ENCODE data around the gene FAM110A. TPM values are rescaled to one million over a fixed set of nuclear protein-coding genes. Genes with fewer than 3 reads are reported as not detected.

FAM110A gene
- total RNA-seq, 1 donor from 2014 or later = 11.1 TPM

DNA sequence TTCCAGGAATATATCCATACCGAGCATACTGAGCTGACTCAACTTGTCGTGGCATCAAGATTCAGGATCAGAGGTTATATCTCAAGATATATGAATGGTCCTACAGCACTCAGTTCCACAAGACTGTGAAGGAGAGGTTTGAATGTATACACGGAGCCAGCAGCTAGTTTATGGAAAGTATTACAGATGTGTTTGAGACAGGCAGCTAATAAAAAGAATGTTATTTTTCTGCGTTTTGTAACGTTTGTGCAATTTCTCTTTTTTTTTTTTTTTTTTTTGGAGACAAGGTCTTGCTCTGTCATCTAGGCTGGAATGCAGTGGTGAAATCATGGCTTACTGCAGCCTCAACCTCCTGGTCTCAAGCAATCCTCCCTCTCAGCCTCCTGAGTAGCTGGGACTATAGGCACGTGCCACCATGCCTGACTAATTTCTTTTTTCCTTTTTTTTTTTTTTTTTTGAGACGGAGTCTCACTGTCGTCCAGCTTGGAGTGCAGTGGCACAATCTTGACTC, 3.4 kb upstream of the FAM110A start:
- Mint-ChIP-seq H3K9me3 (no peaks in the 10 kb centered on the region), H3K4me3 (no peak overlapping the region), H3K36me3 (no peaks in the 10 kb centered on the region), H3K27ac (no peak overlapping the region), H3K27me3 (ENCODE audit: low read depth) (no peaks in the 10 kb centered on the region), H3K4me1 (peaks cover 24% of the 10 kb centered on the region)
- TF ChIP-seq, protein P1, sequence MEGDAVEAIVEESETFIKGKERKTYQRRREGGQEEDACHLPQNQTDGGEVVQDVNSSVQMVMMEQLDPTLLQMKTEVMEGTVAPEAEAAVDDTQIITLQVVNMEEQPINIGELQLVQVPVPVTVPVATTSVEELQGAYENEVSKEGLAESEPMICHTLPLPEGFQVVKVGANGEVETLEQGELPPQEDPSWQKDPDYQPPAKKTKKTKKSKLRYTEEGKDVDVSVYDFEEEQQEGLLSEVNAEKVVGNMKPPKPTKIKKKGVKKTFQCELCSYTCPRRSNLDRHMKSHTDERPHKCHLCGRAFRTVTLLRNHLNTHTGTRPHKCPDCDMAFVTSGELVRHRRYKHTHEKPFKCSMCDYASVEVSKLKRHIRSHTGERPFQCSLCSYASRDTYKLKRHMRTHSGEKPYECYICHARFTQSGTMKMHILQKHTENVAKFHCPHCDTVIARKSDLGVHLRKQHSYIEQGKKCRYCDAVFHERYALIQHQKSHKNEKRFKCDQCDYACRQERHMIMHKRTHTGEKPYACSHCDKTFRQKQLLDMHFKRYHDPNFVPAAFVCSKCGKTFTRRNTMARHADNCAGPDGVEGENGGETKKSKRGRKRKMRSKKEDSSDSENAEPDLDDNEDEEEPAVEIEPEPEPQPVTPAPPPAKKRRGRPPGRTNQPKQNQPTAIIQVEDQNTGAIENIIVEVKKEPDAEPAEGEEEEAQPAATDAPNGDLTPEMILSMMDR (IDR thresholded peaks at IDR 0.05; ENCODE audit: unreplicated experiment) = no peak
- no peak for DNase-seq (ENCODE audit: low spot score in 2 of 2, unreplicated experiment in 2 of 2)

GRCh38 chr20:831251-831650, 2.3 kb upstream of the FAM110A start:
- Mint-ChIP-seq H3K4me3 (no peak overlapping the region), H3K27me3 (ENCODE audit: low read depth) (no peaks in the 10 kb centered on the region), H3K9me3 (no peaks in the 10 kb centered on the region), H3K36me3 (no peaks in the 10 kb centered on the region), H3K27ac (no peak overlapping the region), H3K4me1 (peaks cover 26% of the 10 kb centered on the region)
- TF ChIP-seq, protein P1 (IDR thresholded peaks at IDR 0.05; ENCODE audit: unreplicated experiment) = no peak
- DNase-seq (ENCODE audit: low spot score in 2 of 2, unreplicated experiment in 2 of 2) = no peak

DNA sequence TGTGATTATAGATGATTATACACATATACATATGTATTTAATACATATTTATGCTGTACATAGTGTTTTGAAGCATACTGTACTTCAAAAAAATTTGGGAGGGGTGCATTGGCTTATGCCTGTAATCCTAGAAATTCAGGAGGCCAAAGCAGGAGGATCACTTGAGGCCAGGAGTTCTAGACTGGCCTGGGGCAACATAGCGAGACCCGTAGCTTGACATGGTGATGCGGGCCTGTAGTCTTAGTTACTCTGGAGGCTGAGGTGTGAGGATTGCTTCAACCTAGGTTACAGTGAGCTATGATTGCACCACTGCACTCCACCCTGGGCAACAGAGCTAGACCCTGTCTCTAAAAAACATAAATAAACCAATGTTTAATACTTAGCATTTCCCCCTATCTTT, 1.6 kb upstream of the FAM110A start:
- TF ChIP-seq, protein P1 (IDR thresholded peaks at IDR 0.05; ENCODE audit: unreplicated experiment) = no peak
- Mint-ChIP-seq H3K27me3 (ENCODE audit: low read depth) (no peaks in the 10 kb centered on the region), H3K4me1 (peaks cover 26% of the 10 kb centered on the region), H3K27ac (no peak overlapping the region), H3K9me3 (no peaks in the 10 kb centered on the region), H3K36me3 (no peaks in the 10 kb centered on the region), H3K4me3 (no peak overlapping the region)
- no peak for DNase-seq (ENCODE audit: low spot score in 2 of 2, unreplicated experiment in 2 of 2)

DNA sequence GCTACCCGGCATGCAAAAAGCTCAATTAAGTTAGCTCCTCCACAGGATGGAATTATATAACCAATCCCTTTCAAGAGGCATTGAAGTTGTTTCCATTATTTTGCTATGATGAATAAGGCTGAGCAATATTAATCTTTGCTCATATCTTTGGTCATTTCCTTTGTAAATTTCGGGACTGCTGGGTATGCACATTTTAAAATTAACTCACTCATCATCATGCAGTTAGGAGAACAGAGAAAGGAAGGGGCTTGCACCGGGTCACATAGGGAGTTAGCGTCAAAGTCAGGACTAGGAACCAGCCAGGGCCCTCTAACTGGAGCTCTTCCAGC, 430 bp upstream of the FAM110A start:
- Mint-ChIP-seq H3K27ac (peak overlapping the region; percentile 87), H3K4me3 (peak overlapping the region; percentile 70), H3K4me1 (peaks cover 26% of the 10 kb centered on the region), H3K27me3 (ENCODE audit: low read depth) (no peaks in the 10 kb centered on the region), H3K36me3 (peaks cover 3% of the 10 kb centered on the region), H3K9me3 (peaks cover 5% of the 10 kb centered on the region)
- DNase-seq (ENCODE audit: low spot score in 2 of 2, unreplicated experiment in 2 of 2) = no peak
- TF ChIP-seq, protein P1 (IDR thresholded peaks at IDR 0.05; ENCODE audit: unreplicated experiment) = no peak

DNA sequence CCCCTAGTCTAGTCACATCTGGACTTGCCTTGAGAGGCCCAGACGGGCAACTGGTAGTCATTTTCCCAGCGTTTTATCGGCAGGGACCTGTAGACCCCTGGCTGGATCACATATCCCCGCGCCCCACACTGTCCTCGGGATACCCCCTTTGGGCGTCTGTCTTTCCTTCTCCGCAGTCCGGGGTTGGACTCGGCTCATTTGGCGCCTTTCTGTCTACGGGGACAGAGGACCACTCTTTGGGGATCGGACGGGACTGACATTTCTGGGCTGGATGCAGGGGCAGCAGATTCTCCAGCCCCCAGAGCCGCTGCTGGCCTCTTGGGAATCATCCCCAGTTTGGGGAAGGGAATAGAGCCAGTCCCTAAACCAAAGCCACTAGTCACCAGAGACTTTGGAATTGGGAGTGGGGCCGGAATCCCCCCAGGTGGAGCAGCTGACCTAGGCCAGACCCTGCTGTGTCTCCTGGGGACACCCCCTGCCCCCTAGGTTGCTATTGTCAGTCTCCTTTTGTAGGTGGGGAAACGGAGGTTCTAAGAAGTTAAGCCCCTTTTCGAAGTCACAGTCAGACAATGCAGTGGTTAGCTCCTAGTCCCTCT, 734 bp downstream of the FAM110A start:
- Mint-ChIP-seq H3K36me3 (peaks cover 3% of the 10 kb centered on the region), H3K4me1 (peaks cover 21% of the 10 kb centered on the region), H3K27ac (peak overlapping the region; percentile 64), H3K27me3 (ENCODE audit: low read depth) (no peaks in the 10 kb centered on the region), H3K9me3 (peaks cover 9% of the 10 kb centered on the region), H3K4me3 (peak overlapping the region; percentile 70)
- no peak for DNase-seq (ENCODE audit: low spot score in 2 of 2, unreplicated experiment in 2 of 2)
- TF ChIP-seq, protein P1 (IDR thresholded peaks at IDR 0.05; ENCODE audit: unreplicated experiment) = no peak

Measured in mesothelial cell of epicardium (in vitro differentiated cells).